HG02610 (cell line): ENCODE data around the gene EXOC1L.

Source experiments
- ATAC-seq: cut with Tn5 transposase; IDR thresholded peaks from one replicate; pipeline ENCODE4 v1.9.1; 2021; ENCODE audit warnings: mild to moderate bottlenecking, moderate library complexity; ENCODE audit not compliant: unreplicated experiment

Gene EXOC1L

GRCh38 chr4:55879224-55879623 is 59.6 kb downstream of the EXOC1L start:
- ATAC-seq = no peak

- no peak for ATAC-seq
These were observed 61.2 kb downstream of the EXOC1L start for GRCh38 chr4:55880652-55881280.

DNA sequence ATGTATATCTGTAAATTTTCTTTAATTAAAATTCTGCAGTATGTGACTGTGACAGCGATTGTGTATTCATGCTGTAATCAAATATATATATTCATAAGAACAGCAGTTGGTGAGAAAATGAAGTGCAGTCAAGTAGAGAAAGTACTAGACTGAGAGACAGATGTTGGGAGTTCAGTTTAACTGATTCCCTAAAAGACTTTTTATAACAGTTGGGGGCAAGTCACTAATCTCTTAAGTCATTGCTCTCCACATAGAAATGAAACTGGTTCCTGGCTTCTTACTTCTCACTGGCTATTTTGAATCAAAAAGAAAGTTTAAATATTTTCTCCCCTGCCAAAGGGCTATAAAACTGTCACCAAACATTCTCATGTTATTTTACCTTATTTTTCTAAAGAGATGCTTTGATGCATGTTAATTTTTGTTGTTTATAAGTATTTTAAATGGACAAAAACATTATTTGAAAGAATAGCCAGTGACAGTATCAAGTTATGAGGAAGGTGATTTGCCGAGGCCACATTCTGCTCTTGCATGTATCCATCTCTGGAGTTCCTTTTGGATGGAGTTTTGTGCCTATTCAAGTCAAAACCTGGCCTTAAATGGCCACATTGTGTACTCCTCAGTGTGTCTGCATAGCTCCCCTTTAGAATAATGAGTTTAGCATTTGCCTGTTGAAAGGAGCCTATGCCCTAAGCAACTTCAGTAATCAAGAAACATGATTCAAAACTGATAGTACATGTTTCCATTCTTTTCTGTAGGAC is 64.7 kb downstream of the EXOC1L start:
- no peak for ATAC-seq

DNA sequence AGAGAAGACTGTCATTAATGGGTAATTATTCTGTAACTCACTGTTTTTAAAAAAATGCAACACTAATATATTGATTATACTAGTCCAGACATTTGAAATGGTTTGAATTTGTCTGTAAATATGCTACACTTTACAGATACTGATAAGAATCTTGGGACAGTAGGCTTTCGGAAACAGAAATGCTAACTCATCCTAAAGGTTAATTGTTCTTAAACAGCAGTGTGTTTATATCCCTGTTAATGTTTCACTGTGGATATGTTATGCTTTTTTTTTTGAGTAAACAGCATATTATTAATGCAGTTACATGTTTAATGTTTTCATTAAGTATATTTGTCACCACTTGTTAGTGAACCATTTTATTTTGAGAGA is 65.2 kb downstream of the EXOC1L start:
- ATAC-seq = no peak
